WTC11 (cell line): ENCODE data around the gene WDCP. TPM values are rescaled to one million over a fixed set of nuclear protein-coding genes. Genes with fewer than 3 reads are reported as not detected.
"Not testable (repeated sequence)": the region's sequence is repeated elsewhere in the genome, so short reads cannot be mapped to it uniquely, and the experiment has no call there.

Experiments
- ATAC-seq: fragments of 200-7000 bp; cut with Tn5 transposase; 2 replicates; pipeline ENCODE4 v1.10.0; 2021; ENCODE audit warnings: mild to moderate bottlenecking, moderate library complexity
- CTCF ChIA-PET: fragments of 300-600 bp; sonication (Branson Sonifier 250); formaldehyde crosslinking; loops from one replicate; lab custom pipeline; 2021; ENCODE audit warnings: antibody characterized with exemption; lab: Charles Lee
- POLR2A ChIA-PET: fragments of 350-600 bp; sonication (Branson Sonifier 250); formaldehyde crosslinking; loops from one replicate; lab custom pipeline; 2021; ENCODE audit warnings: antibody characterized with exemption; lab: Charles Lee
- DNase-seq: peaks from one replicate; pipeline ENCODE4 v3.0.0; 2021; ENCODE audit warnings: low spot score
- H3K27ac Mint-ChIP-seq: 2 replicates; pipeline ENCODE4 v1.8.0; 2021; ENCODE audit warnings: mixed read lengths
- H3K27me3 Mint-ChIP-seq: 2 replicates; pipeline ENCODE4 v1.8.0; 2021; ENCODE audit warnings: low read depth, mild to moderate bottlenecking, moderate library complexity, mixed read lengths
- H3K36me3 Mint-ChIP-seq: 2 replicates; pipeline ENCODE4 v1.8.0; 2021; ENCODE audit warnings: mixed read lengths
- H3K4me1 Mint-ChIP-seq: 2 replicates; pipeline ENCODE4 v1.8.0; 2022; ENCODE audit warnings: mixed read lengths
- H3K4me3 Mint-ChIP-seq: 2 replicates; pipeline ENCODE4 v1.8.0; 2021; ENCODE audit warnings: mild to moderate bottlenecking, moderate library complexity, mixed read lengths
- H3K9me3 Mint-ChIP-seq: 2 replicates; pipeline ENCODE4 v1.8.0; 2021; ENCODE audit warnings: mixed read lengths
- CREB1 ChIP-seq: sonication (generic); formaldehyde crosslinking; IDR thresholded peaks from 2 replicates; pipeline ENCODE4 v1.8.0; 2023; ENCODE audit warnings: mild to moderate bottlenecking, missing genetic modification reagents
- EMX1 ChIP-seq: fragments of 250-450 bp; sonication (Bioruptor Pico); IDR thresholded peaks from 2 replicates; pipeline ENCODE4 v1.8.0; 2021; ENCODE audit warnings: mild to moderate bottlenecking
- GRHL2 ChIP-seq: fragments of 250-450 bp; sonication (Bioruptor Pico); IDR thresholded peaks from 2 replicates; pipeline ENCODE4 v1.8.0; 2022; ENCODE audit warnings: mild to moderate bottlenecking, moderate library complexity; ENCODE audit not compliant: insufficient replicate concordance, severe bottlenecking
- HMGXB4 ChIP-seq: sonication (generic); formaldehyde crosslinking; IDR thresholded peaks from 2 replicates; pipeline ENCODE4 v1.8.1; 2023; ENCODE audit warnings: mild to moderate bottlenecking, moderate library complexity, missing genetic modification reagents
- NR3C1 ChIP-seq: sonication (generic); formaldehyde crosslinking; conservative IDR thresholded peaks from 2 replicates; pipeline ENCODE4 v1.8.1; 2023; ENCODE audit warnings: low read depth, mild to moderate bottlenecking, missing genetic modification reagents
- RORB ChIP-seq: fragments of 250-450 bp; sonication (Bioruptor Pico); IDR thresholded peaks from 2 replicates; pipeline ENCODE4 v1.9.0; 2021; ENCODE audit warnings: mild to moderate bottlenecking
- TEAD1 ChIP-seq: sonication (generic); formaldehyde crosslinking; IDR thresholded peaks from 2 replicates; pipeline ENCODE4 v1.8.0; 2022; ENCODE audit warnings: mild to moderate bottlenecking, missing genetic modification reagents
- TEAD4 ChIP-seq: sonication (generic); formaldehyde crosslinking; IDR thresholded peaks from 2 replicates; pipeline ENCODE4 v1.8.0; 2022; ENCODE audit warnings: mild to moderate bottlenecking, missing genetic modification reagents
- ZBTB21 ChIP-seq: sonication (generic); formaldehyde crosslinking; IDR thresholded peaks from 2 replicates; pipeline ENCODE4 v1.8.1; 2023; ENCODE audit warnings: mild to moderate bottlenecking, missing genetic modification reagents, borderline replicate concordance
- ZNF121 ChIP-seq: sonication (generic); formaldehyde crosslinking; IDR thresholded peaks from 2 replicates; pipeline ENCODE4 v1.8.0; 2023; ENCODE audit warnings: missing genetic modification reagents
- ZNF219 ChIP-seq: sonication (generic); formaldehyde crosslinking; IDR thresholded peaks from 2 replicates; pipeline ENCODE4 v1.8.0; 2023; ENCODE audit warnings: missing genetic modification reagents, mild to moderate bottlenecking, borderline replicate concordance
- ZNF396 ChIP-seq: fragments of 250-450 bp; sonication (Bioruptor Pico); IDR thresholded peaks from 2 replicates; pipeline ENCODE4 v1.8.0; 2021; ENCODE audit warnings: mild to moderate bottlenecking, moderate library complexity, borderline replicate concordance
- total RNA-seq: library from RNA; stranded (reverse); gene quantifications from 3 replicates; pipeline ENCODE4 v1.2.3, GENCODE V29; 2021
- TF ChIP-seq, protein P1 (sequence below): sonication (generic); formaldehyde crosslinking; IDR thresholded peaks from 2 replicates; pipeline ENCODE4 v1.8.1; 2022; ENCODE audit warnings: low read depth, mild to moderate bottlenecking, moderate library complexity, missing genetic modification reagents, borderline replicate concordance
- TF ChIP-seq, protein P2 (sequence below): fragments of 250-450 bp; sonication (Bioruptor Pico); IDR thresholded peaks from 2 replicates; pipeline ENCODE4 v1.9.0; 2021; ENCODE audit warnings: mild to moderate bottlenecking, borderline replicate concordance

The WDCP gene
- total RNA-seq, 1 experiment from 2014 or later: 31.9 TPM

GRCh38 chr2:24045511-24046508, 1.4 kb downstream of the WDCP start:
- Mint-ChIP-seq H3K27me3 (no peaks in the 10 kb centered on the region), H3K27ac (0 out of 2 replicates have a peak overlapping the region, but pooled peaks have one; percentile 17), H3K4me3 (peak overlapping the region; percentile 97), H3K36me3 (0 out of 2 replicates have a peak, but pooled peaks cover 3% of the 10 kb centered on the region), H3K4me1 (peaks cover 26% of the 10 kb centered on the region), H3K9me3 (no peaks in the 10 kb centered on the region)
- DNase-seq (no peak), ATAC-seq (no peak)
- ChIA-PET CTCF (interaction anchor here (0.6 to 1.1 kb wide), 2 partner anchors 104 to 119 kb away, joined by 3 to 5 read pairs; partner anchors contain the start of gene ATAD2B), POLR2A (interaction anchor here (1.8 kb wide), 1 partner anchor 119 kb away, joined by 19 read pairs; the partner anchor contains the start of gene ATAD2B)
- TF ChIP-seq EMX1 (CRISPR knock-in tag) (no peak), GRHL2 (no peak), ZNF396 (CRISPR knock-in tag) (no peak), CREB1 (CRISPR knock-in tag) (no peak), TEAD1 (CRISPR knock-in tag) (no peak), NR3C1 (CRISPR knock-in tag) (no peak), RORB (CRISPR knock-in tag) (no peak), ZBTB21 (CRISPR knock-in tag) (no peak), TEAD4 (no peak)
- TF ChIP-seq, protein P1, sequence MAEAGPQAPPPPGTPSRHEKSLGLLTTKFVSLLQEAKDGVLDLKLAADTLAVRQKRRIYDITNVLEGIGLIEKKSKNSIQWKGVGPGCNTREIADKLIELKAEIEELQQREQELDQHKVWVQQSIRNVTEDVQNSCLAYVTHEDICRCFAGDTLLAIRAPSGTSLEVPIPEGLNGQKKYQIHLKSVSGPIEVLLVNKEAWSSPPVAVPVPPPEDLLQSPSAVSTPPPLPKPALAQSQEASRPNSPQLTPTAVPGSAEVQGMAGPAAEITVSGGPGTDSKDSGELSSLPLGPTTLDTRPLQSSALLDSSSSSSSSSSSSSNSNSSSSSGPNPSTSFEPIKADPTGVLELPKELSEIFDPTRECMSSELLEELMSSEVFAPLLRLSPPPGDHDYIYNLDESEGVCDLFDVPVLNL: no peak
- TF ChIP-seq, protein P2, sequence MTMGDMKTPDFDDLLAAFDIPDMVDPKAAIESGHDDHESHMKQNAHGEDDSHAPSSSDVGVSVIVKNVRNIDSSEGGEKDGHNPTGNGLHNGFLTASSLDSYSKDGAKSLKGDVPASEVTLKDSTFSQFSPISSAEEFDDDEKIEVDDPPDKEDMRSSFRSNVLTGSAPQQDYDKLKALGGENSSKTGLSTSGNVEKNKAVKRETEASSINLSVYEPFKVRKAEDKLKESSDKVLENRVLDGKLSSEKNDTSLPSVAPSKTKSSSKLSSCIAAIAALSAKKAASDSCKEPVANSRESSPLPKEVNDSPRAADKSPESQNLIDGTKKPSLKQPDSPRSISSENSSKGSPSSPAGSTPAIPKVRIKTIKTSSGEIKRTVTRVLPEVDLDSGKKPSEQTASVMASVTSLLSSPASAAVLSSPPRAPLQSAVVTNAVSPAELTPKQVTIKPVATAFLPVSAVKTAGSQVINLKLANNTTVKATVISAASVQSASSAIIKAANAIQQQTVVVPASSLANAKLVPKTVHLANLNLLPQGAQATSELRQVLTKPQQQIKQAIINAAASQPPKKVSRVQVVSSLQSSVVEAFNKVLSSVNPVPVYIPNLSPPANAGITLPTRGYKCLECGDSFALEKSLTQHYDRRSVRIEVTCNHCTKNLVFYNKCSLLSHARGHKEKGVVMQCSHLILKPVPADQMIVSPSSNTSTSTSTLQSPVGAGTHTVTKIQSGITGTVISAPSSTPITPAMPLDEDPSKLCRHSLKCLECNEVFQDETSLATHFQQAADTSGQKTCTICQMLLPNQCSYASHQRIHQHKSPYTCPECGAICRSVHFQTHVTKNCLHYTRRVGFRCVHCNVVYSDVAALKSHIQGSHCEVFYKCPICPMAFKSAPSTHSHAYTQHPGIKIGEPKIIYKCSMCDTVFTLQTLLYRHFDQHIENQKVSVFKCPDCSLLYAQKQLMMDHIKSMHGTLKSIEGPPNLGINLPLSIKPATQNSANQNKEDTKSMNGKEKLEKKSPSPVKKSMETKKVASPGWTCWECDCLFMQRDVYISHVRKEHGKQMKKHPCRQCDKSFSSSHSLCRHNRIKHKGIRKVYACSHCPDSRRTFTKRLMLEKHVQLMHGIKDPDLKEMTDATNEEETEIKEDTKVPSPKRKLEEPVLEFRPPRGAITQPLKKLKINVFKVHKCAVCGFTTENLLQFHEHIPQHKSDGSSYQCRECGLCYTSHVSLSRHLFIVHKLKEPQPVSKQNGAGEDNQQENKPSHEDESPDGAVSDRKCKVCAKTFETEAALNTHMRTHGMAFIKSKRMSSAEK (CRISPR knock-in tag): no peak
- TF ChIP-seq, all 79 proteins: peak for 0

DNA sequence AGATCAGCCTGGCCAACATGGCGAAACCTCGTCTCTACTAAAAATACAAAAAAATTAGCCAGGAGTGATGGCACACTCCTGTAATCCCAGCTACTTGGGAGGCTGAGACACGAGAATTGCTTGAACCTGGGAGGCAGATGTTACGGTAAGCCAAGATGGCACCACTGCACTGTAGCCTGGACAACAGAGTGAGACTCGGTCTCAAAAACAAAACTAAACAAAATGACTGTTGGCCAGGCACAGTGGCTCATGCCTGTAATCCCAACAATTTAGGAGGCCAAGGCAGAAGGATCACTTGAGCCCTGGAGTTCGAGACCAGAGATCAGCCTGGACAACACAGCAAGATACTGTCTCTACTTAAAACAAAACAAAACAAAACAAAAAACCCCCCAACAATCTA, 4.1 kb downstream of the WDCP start:
- H3K36me3 Mint-ChIP-seq: peaks cover 16% of the 10 kb centered on the region
- DNase-seq, ATAC-seq, POLR2A ChIA-PET, H3K4me3 Mint-ChIP-seq, CTCF ChIA-PET, H3K9me3 Mint-ChIP-seq, H3K27me3 Mint-ChIP-seq: not testable (repeated sequence)
- H3K4me1 Mint-ChIP-seq: peaks cover 23% of the 10 kb centered on the region
- peak; percentile 85 for TF ChIP-seq ZNF121 (CRISPR knock-in tag)
- H3K27ac Mint-ChIP-seq: peak overlapping the region; percentile 26; the same call in 1 of the 2 replicates

DNA sequence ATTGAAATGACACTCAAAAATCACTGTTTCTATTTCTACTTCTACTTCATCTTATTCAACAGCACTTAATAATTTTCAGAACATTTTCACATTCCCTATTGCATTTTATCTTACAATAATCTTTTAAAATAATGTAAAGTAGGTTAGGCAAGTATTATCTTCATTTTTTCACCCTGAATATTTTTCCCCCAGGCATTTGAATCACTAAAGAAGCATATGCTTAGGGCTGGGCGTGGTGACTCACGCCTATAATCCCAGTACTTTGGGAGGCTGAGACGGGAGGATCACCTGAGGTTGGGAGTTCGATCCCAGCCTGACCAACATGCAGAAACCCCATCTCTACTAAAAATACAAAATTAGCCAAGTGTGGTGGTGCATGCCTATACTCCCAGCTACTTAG, 6.7 kb downstream of the WDCP start:
- no peaks in the 10 kb centered on the region for H3K9me3 Mint-ChIP-seq
- H3K27ac Mint-ChIP-seq: no peak overlapping the region
- H3K27me3 Mint-ChIP-seq: no peaks in the 10 kb centered on the region
- ChIA-PET POLR2A (no interaction called here), CTCF (interaction anchor here (1.8 kb wide), 2 partner anchors 14 to 43 kb away, joined by 5 to 7 read pairs; partner anchors contain the start of gene TP53I3)
- H3K36me3 Mint-ChIP-seq: peaks cover 31% of the 10 kb centered on the region
- ATAC-seq: no peak
- H3K4me3 Mint-ChIP-seq: no peak overlapping the region
- TF ChIP-seq HMGXB4 (CRISPR knock-in tag) (no peak), ZNF219 (CRISPR knock-in tag) (no peak)
- TF ChIP-seq, protein P1: no peak
- peaks cover 4% of the 10 kb centered on the region for H3K4me1 Mint-ChIP-seq
- no peak for DNase-seq
